GM23338 (cell line): ENCODE data around the gene NME3. TPM values are rescaled to one million over a fixed set of nuclear protein-coding genes. Genes with fewer than 3 reads are reported as not detected.

ENCODE experiments used
- ATAC-seq: fragments of 200-7000 bp; cut with Tn5 transposase; 3 replicates; pipeline ENCODE4 v1.9.1; 2020
- DNase-seq: peaks from one replicate; pipeline ENCODE4 v3.0.0-alpha.2; 2015; ENCODE audit warnings: low spot score
- H2AFZ ChIP-seq: fragments of 200-600 bp; sonication (generic); 2 replicates; pipeline ENCODE4 v1.8.0; 2016; ENCODE audit warnings: antibody characterized with exemption, mild to moderate bottlenecking, moderate library complexity
- H3F3A ChIP-seq: fragments of 200-600 bp; sonication (generic); replicated peaks from 2 replicates; pipeline ENCODE4 v1.8.0; 2017; ENCODE audit warnings: antibody characterized with exemption, mixed run types, low read depth
- H3K27ac ChIP-seq: fragments of 200-600 bp; sonication (generic); 2 replicates; pipeline ENCODE4 v1.6.1; 2016; ENCODE audit warnings: low read depth
- H3K27me3 ChIP-seq: fragments of 200-600 bp; sonication (generic); 2 replicates; pipeline ENCODE4 v1.8.0; 2016; ENCODE audit warnings: mild to moderate bottlenecking, mixed run types, moderate library complexity; ENCODE audit not compliant: insufficient read depth
- H3K36me3 ChIP-seq: fragments of 200-600 bp; sonication (generic); 2 replicates; pipeline ENCODE4 v1.8.0; 2016; ENCODE audit warnings: mild to moderate bottlenecking; ENCODE audit not compliant: insufficient read depth
- H3K4me1 ChIP-seq: fragments of 200-600 bp; sonication (generic); 2 replicates; pipeline ENCODE4 v1.8.0; 2016; ENCODE audit warnings: mild to moderate bottlenecking, moderate library complexity; ENCODE audit not compliant: insufficient read depth
- H3K4me2 ChIP-seq: fragments of 200-600 bp; sonication (generic); 2 replicates; pipeline ENCODE4 v1.7.1; 2017; ENCODE audit warnings: mixed run types
- H3K4me3 ChIP-seq: fragments of 200-600 bp; sonication (generic); 2 replicates; pipeline ENCODE4 v1.6.1; 2016; ENCODE audit warnings: mixed run types
- H3K79me2 ChIP-seq: fragments of 200-600 bp; sonication (generic); replicated peaks from 2 replicates; pipeline ENCODE4 v1.8.0; 2017; ENCODE audit warnings: mild to moderate bottlenecking; ENCODE audit not compliant: insufficient read depth
- H3K9me2 ChIP-seq: fragments of 200-600 bp; sonication (generic); 2 replicates; pipeline ENCODE4 v1.8.0; 2017; ENCODE audit not compliant: insufficient read depth
- H4K20me1 ChIP-seq: fragments of 200-600 bp; sonication (generic); replicated peaks from 2 replicates; pipeline ENCODE4 v1.8.0; 2017; ENCODE audit warnings: mild to moderate bottlenecking; ENCODE audit not compliant: insufficient read depth
- H3K27ac Mint-ChIP-seq: 2 replicates; pipeline ENCODE4 v1.8.0; 2020; ENCODE audit warnings: inconsistent platforms, mild to moderate bottlenecking, moderate library complexity, mixed read lengths
- H3K27me3 Mint-ChIP-seq: 3 replicates; pipeline ENCODE4 v1.8.0; 2022; ENCODE audit warnings: low read depth, mild to moderate bottlenecking, moderate library complexity, mixed read lengths, inconsistent platforms; ENCODE audit not compliant: insufficient read depth, poor library complexity
- H3K36me3 Mint-ChIP-seq: 3 replicates; pipeline ENCODE4 v1.8.0; 2021; ENCODE audit warnings: low read depth, mild to moderate bottlenecking, inconsistent platforms, moderate library complexity, mixed read lengths
- H3K4me1 Mint-ChIP-seq: 3 replicates; pipeline ENCODE4 v1.8.0; 2020; ENCODE audit warnings: mild to moderate bottlenecking, inconsistent platforms, mixed read lengths
- H3K4me3 Mint-ChIP-seq: 3 replicates; pipeline ENCODE4 v1.8.0; 2021; ENCODE audit warnings: moderate library complexity, mild to moderate bottlenecking, inconsistent platforms, mixed read lengths
- H3K9me3 Mint-ChIP-seq: 3 replicates; pipeline ENCODE4 v1.8.0; 2020; ENCODE audit warnings: moderate library complexity, mild to moderate bottlenecking, inconsistent platforms, mixed read lengths
- CREB1 ChIP-seq: fragments of 250-450 bp; sonication (Bioruptor Pico); IDR thresholded peaks from 2 replicates; pipeline ENCODE4 v1.5.0; 2020; ENCODE audit warnings: low read depth, mild to moderate bottlenecking, moderate library complexity
- EZH2 ChIP-seq: fragments of 200-600 bp; sonication (generic); IDR thresholded peaks from one replicate; pipeline ENCODE4 v1.8.0; 2017; ENCODE audit warnings: antibody characterized with exemption, mild to moderate bottlenecking, low read depth; ENCODE audit not compliant: unreplicated experiment
- EZH2phosphoT487 ChIP-seq: fragments of 200-600 bp; sonication (generic); IDR thresholded peaks from one replicate; pipeline ENCODE4 v1.8.1; 2018; ENCODE audit warnings: antibody characterized with exemption; ENCODE audit not compliant: unreplicated experiment
- NANOG ChIP-seq: IDR thresholded peaks from 2 replicates; pipeline ENCODE4 v1.6.1; 2016; ENCODE audit warnings: antibody characterized with exemption, borderline replicate concordance
- POLR2AphosphoS5 ChIP-seq: IDR thresholded peaks from 2 replicates; pipeline ENCODE4 v1.6.1; 2016; ENCODE audit warnings: antibody characterized with exemption, low read depth
- STAT1 ChIP-seq: IDR thresholded peaks from one replicate; pipeline ENCODE4 v1.6.1; 2016; ENCODE audit warnings: antibody characterized with exemption; ENCODE audit not compliant: unreplicated experiment
- ZNF114 ChIP-seq: fragments of 250-450 bp; sonication (Bioruptor Pico); IDR thresholded peaks from 2 replicates; pipeline ENCODE4 v1.5.0; 2020; ENCODE audit warnings: mild to moderate bottlenecking, moderate library complexity
- polyA plus RNA-seq: library from polyadenylated mRNA; unstranded; fragments of >200 nt; fragmentation: Nextera tagmentation; extraction: Ambion mirVana; gene quantifications from 2 replicates; pipeline ENCODE4 v1.2.1, GENCODE V29; 2016
- total RNA-seq: library from RNA; depleted of rRNA; stranded (reverse); fragments of >200 nt; shearing (Covaris generic); gene quantifications from 2 replicates; pipeline ENCODE4 v1.2.3, GENCODE V29; 2014
- TF ChIP-seq, protein P1 (sequence below): IDR thresholded peaks from one replicate; pipeline ENCODE4 v1.6.1; 2018; ENCODE audit warnings: antibody characterized with exemption; ENCODE audit not compliant: unreplicated experiment
- TF ChIP-seq, protein P2 (sequence below), 2 experiments: fragments of 200-600 bp in 1 of 2; sonication (generic) in 1 of 2; conservative IDR thresholded peaks; 2 replicates each; pipeline versions ENCODE4 v1.5.1 to v1.6.1; 2016 to 2017; ENCODE audit warnings: antibody characterized with exemption in 2 of 2, low read depth in 2 of 2, mild to moderate bottlenecking in 2 of 2, moderate library complexity in 1 of 2

The NME3 gene
- total and polyA plus RNA-seq, 2 experiments from 2014 or later = 95.3 to 130 TPM

DNA sequence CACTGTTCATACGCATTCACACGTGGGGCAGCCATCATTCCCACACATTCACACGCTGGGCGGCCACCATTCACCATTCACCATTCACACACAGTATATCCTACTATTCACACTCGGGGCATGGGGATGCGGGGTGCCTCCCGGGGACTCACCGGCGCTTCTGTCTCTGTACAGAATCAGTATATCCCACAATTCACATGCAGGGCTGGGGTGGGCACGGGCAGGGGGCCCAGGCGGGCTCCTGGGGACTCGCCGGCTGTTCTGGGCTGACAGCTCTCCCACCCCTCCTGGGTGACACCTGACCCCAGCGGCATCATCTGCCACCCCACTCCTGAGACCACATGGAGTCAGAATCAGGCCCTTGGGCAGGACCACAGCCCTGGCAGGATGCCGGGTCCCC is 9.6 kb downstream of the NME3 start:
- H3K9me2 ChIP-seq = no peaks in the 10 kb centered on the region
- peaks cover 8% of the 10 kb centered on the region for H3K36me3 Mint-ChIP-seq
- no peaks in the 10 kb centered on the region for H3K79me2 ChIP-seq
- ATAC-seq = no peak
- peaks cover 8% of the 10 kb centered on the region for H3K27me3 Mint-ChIP-seq
- no peaks in the 10 kb centered on the region for H3K4me1 Mint-ChIP-seq
- TF ChIP-seq POLR2AphosphoS5 (no peak), EZH2 (no peak), CREB1 (no peak), STAT1 (no peak)
- TF ChIP-seq, protein P1, sequence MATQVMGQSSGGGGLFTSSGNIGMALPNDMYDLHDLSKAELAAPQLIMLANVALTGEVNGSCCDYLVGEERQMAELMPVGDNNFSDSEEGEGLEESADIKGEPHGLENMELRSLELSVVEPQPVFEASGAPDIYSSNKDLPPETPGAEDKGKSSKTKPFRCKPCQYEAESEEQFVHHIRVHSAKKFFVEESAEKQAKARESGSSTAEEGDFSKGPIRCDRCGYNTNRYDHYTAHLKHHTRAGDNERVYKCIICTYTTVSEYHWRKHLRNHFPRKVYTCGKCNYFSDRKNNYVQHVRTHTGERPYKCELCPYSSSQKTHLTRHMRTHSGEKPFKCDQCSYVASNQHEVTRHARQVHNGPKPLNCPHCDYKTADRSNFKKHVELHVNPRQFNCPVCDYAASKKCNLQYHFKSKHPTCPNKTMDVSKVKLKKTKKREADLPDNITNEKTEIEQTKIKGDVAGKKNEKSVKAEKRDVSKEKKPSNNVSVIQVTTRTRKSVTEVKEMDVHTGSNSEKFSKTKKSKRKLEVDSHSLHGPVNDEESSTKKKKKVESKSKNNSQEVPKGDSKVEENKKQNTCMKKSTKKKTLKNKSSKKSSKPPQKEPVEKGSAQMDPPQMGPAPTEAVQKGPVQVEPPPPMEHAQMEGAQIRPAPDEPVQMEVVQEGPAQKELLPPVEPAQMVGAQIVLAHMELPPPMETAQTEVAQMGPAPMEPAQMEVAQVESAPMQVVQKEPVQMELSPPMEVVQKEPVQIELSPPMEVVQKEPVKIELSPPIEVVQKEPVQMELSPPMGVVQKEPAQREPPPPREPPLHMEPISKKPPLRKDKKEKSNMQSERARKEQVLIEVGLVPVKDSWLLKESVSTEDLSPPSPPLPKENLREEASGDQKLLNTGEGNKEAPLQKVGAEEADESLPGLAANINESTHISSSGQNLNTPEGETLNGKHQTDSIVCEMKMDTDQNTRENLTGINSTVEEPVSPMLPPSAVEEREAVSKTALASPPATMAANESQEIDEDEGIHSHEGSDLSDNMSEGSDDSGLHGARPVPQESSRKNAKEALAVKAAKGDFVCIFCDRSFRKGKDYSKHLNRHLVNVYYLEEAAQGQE = no peak
- no peak overlapping the region for H3K4me3 Mint-ChIP-seq
- no peaks in the 10 kb centered on the region; the same call in 1 of the 2 replicates for H3K4me1 ChIP-seq
- H3K4me3 ChIP-seq = no peak overlapping the region
- H3K36me3 ChIP-seq = no peaks in the 10 kb centered on the region
- no peak overlapping the region for H3K27ac Mint-ChIP-seq
- H2AFZ ChIP-seq = no peak overlapping the region
- 0 out of 2 replicates have a peak, but pooled peaks cover 3% of the 10 kb centered on the region for H3F3A ChIP-seq
- no peak overlapping the region for H3K27ac ChIP-seq
- no peak overlapping the region for H3K4me2 ChIP-seq
- no peaks in the 10 kb centered on the region for H3K27me3 ChIP-seq
- DNase-seq = no peak
- H4K20me1 ChIP-seq = no peaks in the 10 kb centered on the region
- no peaks in the 10 kb centered on the region; the same call in 2 of the 3 replicates for H3K9me3 Mint-ChIP-seq

DNA sequence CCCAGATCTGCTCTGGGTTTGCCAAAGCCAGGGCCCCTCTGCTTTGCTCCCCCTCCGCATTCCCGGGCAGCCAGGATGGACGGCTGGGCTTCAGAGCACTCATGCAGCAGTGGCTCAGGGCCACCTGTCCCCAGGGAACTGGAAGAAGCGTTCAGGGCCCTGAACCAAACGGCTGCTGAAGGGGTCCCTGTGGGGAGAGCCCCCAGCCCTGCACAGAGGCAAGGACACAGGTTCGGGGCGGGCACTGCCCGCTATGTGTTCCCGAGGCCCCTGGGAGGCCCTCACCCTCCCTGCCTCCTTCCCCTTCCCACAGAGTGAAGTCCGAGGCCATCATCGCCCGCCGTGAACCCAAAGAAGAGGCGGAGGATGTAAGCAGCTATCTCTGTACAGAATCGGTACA is 10.4 kb downstream of the NME3 start:
- no peak overlapping the region for H3K27ac Mint-ChIP-seq
- Histone ChIP-seq H2AFZ (no peak overlapping the region), H3F3A (0 out of 2 replicates have a peak, but pooled peaks cover 3% of the 10 kb centered on the region), H3K36me3 (no peaks in the 10 kb centered on the region), H3K27me3 (no peaks in the 10 kb centered on the region), H3K9me2 (no peaks in the 10 kb centered on the region), H3K4me3 (no peak overlapping the region), H3K4me2 (no peak overlapping the region), H3K4me1 (no peaks in the 10 kb centered on the region; the same call in 1 of the 2 replicates), H3K79me2 (no peaks in the 10 kb centered on the region), H4K20me1 (no peaks in the 10 kb centered on the region), H3K27ac (no peak overlapping the region)
- no peaks in the 10 kb centered on the region; the same call in 2 of the 3 replicates for H3K9me3 Mint-ChIP-seq
- peaks cover 8% of the 10 kb centered on the region for H3K36me3 Mint-ChIP-seq
- ATAC-seq = no peak
- no peak for DNase-seq
- H3K27me3 Mint-ChIP-seq = peaks cover 10% of the 10 kb centered on the region
- no peaks in the 10 kb centered on the region for H3K4me1 Mint-ChIP-seq
- H3K4me3 Mint-ChIP-seq = no peak overlapping the region; the same call in 2 of the 3 replicates
- no peak for TF ChIP-seq NANOG
- TF ChIP-seq, protein P1 = no peak
- no peak for TF ChIP-seq EZH2phosphoT487
- no peak for TF ChIP-seq CREB1
- no peak for TF ChIP-seq EZH2
- TF ChIP-seq, protein P2, sequence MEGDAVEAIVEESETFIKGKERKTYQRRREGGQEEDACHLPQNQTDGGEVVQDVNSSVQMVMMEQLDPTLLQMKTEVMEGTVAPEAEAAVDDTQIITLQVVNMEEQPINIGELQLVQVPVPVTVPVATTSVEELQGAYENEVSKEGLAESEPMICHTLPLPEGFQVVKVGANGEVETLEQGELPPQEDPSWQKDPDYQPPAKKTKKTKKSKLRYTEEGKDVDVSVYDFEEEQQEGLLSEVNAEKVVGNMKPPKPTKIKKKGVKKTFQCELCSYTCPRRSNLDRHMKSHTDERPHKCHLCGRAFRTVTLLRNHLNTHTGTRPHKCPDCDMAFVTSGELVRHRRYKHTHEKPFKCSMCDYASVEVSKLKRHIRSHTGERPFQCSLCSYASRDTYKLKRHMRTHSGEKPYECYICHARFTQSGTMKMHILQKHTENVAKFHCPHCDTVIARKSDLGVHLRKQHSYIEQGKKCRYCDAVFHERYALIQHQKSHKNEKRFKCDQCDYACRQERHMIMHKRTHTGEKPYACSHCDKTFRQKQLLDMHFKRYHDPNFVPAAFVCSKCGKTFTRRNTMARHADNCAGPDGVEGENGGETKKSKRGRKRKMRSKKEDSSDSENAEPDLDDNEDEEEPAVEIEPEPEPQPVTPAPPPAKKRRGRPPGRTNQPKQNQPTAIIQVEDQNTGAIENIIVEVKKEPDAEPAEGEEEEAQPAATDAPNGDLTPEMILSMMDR (conservative IDR thresholded peaks at IDR 0.05; ENCODE audit: low read depth in 2 of 2) = no peak
- no peak for TF ChIP-seq STAT1
- no peak for TF ChIP-seq ZNF114
- TF ChIP-seq POLR2AphosphoS5 = no peak
